Colonic mucosa (tissue), 4 donors: ENCODE results near the gene TBC1D9. TPM values are rescaled to one million over a fixed set of nuclear protein-coding genes. Genes with fewer than 3 reads are reported as not detected.

Experiments used
- DNase-seq: peaks from one replicate; pipeline ENCODE4 v3.0.0-alpha.2; 2020
- H3K27ac ChIP-seq: fragments of 200-600 bp; one replicate; pipeline ENCODE4 v1.8.0; 2021
- H3K27me3 ChIP-seq: fragments of 200-600 bp; one replicate; pipeline ENCODE4 v1.8.0; 2021
- H3K36me3 ChIP-seq: fragments of 200-600 bp; one replicate; pipeline ENCODE4 v1.8.0; 2021
- H3K4me1 ChIP-seq: fragments of 200-600 bp; one replicate; pipeline ENCODE4 v1.8.0; 2021; ENCODE audit warnings: mild to moderate bottlenecking
- H3K4me3 ChIP-seq: fragments of 200-600 bp; one replicate; pipeline ENCODE4 v1.8.0; 2021
- H3K9ac ChIP-seq, 2 donors: one replicate each; pipeline ENCODE4 v1.7.0; 2013; ENCODE audit warnings: control low read depth in 2 of 2, low read depth in 2 of 2, low read length in 2 of 2
- H3K9me3 ChIP-seq: fragments of 200-600 bp; one replicate; pipeline ENCODE4 v1.8.0; 2021
- CTCF ChIP-seq: fragments of 200-600 bp; IDR thresholded peaks from one replicate; pipeline ENCODE4 v1.8.0; 2022; ENCODE audit warnings: antibody characterized with exemption, mild to moderate bottlenecking
- intact Hi-C: fragments of 100-400 bp; cut with DNase I; formaldehyde crosslinking; loops from one replicate; pipeline ENCODE4 v1.14.1; 2022
- total RNA-seq, 2 donors: library from RNA; stranded (reverse); fragmentation: NEBNext Ultra II Directional in 1 of 2; extraction: Animal tissue kit (Norgen Biotek cat#: 25700) in 1 of 2; gene quantifications; one replicate each; pipeline ENCODE4 v1.2.1, GENCODE V29; 2021
- donor health status: healthy.
- donor health status: DM: no; HTN: no; CAD: no.
- donor health status: DM: no; HTN: no; CAD: no.

Gene TBC1D9
- total RNA-seq, 2 donors from 2014 or later, result 6.8 to 11.6 TPM

DNA sequence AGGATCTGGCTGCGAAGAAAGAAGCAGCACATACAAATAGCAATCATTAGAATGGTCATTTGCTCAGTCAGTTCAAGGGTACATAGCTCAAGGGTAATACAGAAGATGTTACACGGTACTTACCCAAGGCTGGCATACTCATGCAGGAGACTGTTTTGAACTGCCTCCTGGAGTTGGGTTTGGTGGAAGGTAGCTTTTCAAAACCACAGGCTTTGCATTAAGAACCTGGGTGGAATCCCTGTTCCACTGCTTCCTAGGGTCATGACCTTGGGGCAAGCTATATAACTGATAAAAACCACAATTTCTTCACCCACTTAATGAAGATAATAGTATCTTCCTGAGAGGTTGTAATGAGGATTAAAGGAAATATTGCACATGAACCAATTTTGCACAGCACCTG lies 36.5 kb downstream of the TBC1D9 start:
- TF ChIP-seq CTCF, result no peak
- H3K36me3 ChIP-seq, result no peaks in the 10 kb centered on the region
- H3K27ac ChIP-seq, result no peak overlapping the region
- intact Hi-C loops, result no loop called here
- no peak for DNase-seq
- no peaks in the 10 kb centered on the region for H3K9me3 ChIP-seq
- H3K9ac ChIP-seq, result no peak overlapping the region
- H3K27me3 ChIP-seq, result no peaks in the 10 kb centered on the region
- H3K4me3 ChIP-seq, result no peak overlapping the region
- H3K4me1 ChIP-seq, result no peaks in the 10 kb centered on the region

DNA sequence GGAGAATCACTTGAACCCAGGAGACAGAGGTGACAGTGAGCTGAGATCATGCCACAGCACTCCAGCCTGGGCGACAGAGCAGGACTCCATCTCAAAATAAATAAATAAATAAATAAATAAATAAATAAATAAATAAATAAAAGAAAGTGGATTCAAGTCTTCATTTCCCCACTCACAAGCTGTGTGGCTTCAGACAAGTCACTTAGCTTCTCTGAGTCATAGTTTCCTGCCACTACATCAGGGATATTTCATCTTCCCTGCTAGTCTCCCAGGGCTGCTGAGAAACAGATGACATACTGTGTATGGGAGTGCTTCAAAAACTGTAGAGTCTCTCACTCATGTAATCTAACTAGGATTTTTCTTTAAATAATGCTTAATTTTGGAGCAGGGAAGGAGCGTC lies 37.2 kb downstream of the TBC1D9 start:
- Histone ChIP-seq H3K27ac (peak overlapping the region; percentile 27), H3K36me3 (no peaks in the 10 kb centered on the region), H3K27me3 (no peaks in the 10 kb centered on the region), H3K9ac (no peak overlapping the region), H3K4me1 (no peaks in the 10 kb centered on the region), H3K4me3 (no peak overlapping the region), H3K9me3 (no peaks in the 10 kb centered on the region)
- TF ChIP-seq CTCF, result no peak
- intact Hi-C loops, result no loop called here
- no peak for DNase-seq

DNA sequence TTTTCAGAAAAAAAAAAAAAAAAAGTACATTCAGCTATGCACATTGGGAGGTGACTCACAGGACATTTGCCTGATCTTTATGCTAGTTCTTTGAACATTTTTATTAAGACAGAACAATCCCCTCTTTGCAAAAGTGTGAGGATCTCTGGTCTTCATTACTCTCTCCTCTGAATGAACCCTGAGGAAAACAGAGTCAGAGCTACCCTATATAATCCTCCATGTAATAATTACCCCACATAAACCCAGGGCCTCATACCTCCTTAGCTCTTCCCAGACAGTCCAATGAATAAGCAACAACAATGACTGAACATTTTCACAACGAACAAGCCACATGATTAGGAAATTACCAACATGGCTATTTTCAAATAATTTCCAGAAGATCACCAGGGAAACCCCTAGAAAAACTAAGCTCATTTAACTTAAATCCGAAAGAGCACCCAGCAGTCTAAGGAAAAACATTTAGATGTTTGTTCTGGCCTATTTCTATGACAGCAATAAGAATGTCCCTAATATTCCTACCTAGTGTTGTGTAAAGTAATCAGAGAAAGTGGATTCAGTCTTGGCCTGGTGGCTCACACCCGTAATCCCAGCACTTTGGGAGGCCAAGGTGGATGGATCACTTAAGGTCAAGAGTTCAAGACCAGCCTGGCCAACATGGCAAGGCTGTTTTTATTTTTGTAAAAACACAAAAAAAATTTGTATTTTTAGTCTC lies 37.8 kb downstream of the TBC1D9 start:
- intact Hi-C loops, result no loop called here
- Histone ChIP-seq H3K36me3 (no peaks in the 10 kb centered on the region), H3K27me3 (no peaks in the 10 kb centered on the region), H3K4me1 (no peaks in the 10 kb centered on the region), H3K9ac (no peak overlapping the region), H3K9me3 (no peaks in the 10 kb centered on the region), H3K4me3 (no peak overlapping the region), H3K27ac (no peak overlapping the region)
- no peak for TF ChIP-seq CTCF
- no peak for DNase-seq

- Histone ChIP-seq H3K36me3 (no peaks in the 10 kb centered on the region), H3K4me3 (no peak overlapping the region), H3K27me3 (no peaks in the 10 kb centered on the region), H3K9ac (no peak overlapping the region), H3K27ac (no peak overlapping the region), H3K4me1 (no peaks in the 10 kb centered on the region), H3K9me3 (no peaks in the 10 kb centered on the region)
- intact Hi-C loops, result no loop called here
- no peak for DNase-seq
- no peak for TF ChIP-seq CTCF
These were observed 38.9 kb downstream of the TBC1D9 start for GRCh38 chr4:140717313-140717712.

GRCh38 chr4:140715119-140715518 lies 41.1 kb downstream of the TBC1D9 start:
- H3K36me3 ChIP-seq, result no peaks in the 10 kb centered on the region
- H3K9me3 ChIP-seq, result no peaks in the 10 kb centered on the region
- intact Hi-C loops, result no loop called here
- no peaks in the 10 kb centered on the region for H3K4me1 ChIP-seq
- H3K27ac ChIP-seq, result no peak overlapping the region
- no peak for TF ChIP-seq CTCF
- DNase-seq, result no peak
- H3K27me3 ChIP-seq, result no peaks in the 10 kb centered on the region
- no peak overlapping the region for H3K9ac ChIP-seq
- no peak overlapping the region for H3K4me3 ChIP-seq
